ENCODE measurements around the gene LRP5.

DNA sequence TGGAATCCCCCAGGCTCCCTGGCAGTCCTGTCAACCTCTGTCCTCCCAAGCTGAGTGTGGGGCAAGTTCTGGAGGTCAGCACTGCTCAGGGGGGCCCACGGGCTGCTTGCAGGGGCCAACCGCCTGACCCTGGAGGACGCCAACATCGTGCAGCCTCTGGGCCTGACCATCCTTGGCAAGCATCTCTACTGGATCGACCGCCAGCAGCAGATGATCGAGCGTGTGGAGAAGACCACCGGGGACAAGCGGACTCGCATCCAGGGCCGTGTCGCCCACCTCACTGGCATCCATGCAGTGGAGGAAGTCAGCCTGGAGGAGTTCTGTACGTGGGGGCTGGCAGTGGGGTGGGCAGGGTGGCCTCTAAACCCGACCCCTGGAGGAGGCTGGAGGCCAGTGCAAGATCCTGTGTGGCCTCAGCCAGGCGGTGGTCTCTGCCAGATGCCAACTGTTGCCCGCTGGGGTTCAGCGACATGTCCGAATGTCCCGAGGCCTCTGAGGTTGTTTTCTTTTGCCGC lies 113.5 kb downstream of the LRP5 start:
- TF ChIP-seq POLR2A (IDR thresholded peaks at IDR 0.05) (no peak), CTCF (IDR thresholded peaks at IDR 0.05) (no peak)

All from testis (tissue), 2 donors.